GM12878 (cell line): Measurements from ENCODE around the gene VGLL4. TPM values are rescaled to one million over a fixed set of nuclear protein-coding genes. Genes with fewer than 3 reads are reported as not detected.
A peak's percentile ranks its signal among the peaks of the same experiment; 100 is the strongest.

Source experiments
- ATAC-seq: fragments of 200-7000 bp; cut with Tn5 transposase; 3 replicates; pipeline ENCODE4 v1.9.1; 2020; ENCODE audit warnings: mild to moderate bottlenecking, moderate library complexity
- BruUV-seq: library from RNA; stranded (reverse); fragments of 400-500 nt; replicated peaks from 2 replicates; lab custom pipeline; 2021; lab: Mats Ljungman, UMichigan
- CTCF ChIA-PET: fragments of 300-600 bp; sonication (Branson Sonifier 250); formaldehyde crosslinking; extraction: SDS; loops from one replicate; lab custom pipeline; 2021; ENCODE audit warnings: inconsistent platforms; lab: Yijun Ruan, JAX
- POLR2A ChIA-PET: fragments of 350-600 bp; formaldehyde crosslinking; extraction: SDS; loops from one replicate; lab custom pipeline; 2021; ENCODE audit warnings: inconsistent platforms; lab: Charles Lee
- RAD21 ChIA-PET: fragments of 300-600 bp; sonication (Branson Sonifier 250); formaldehyde crosslinking; loops from one replicate; lab custom pipeline; 2023; ENCODE audit warnings: antibody characterized with exemption; ENCODE audit not compliant: unreplicated experiment; lab: Charles Lee
- SMC1A ChIA-PET: fragments of 300-600 bp; sonication (Branson Sonifier 250); formaldehyde crosslinking; loops from one replicate; lab custom pipeline; 2023; ENCODE audit not compliant: unreplicated experiment, uncharacterized antibody; lab: Charles Lee
- DNase-seq: peaks from one replicate; pipeline ENCODE4 v3.0.0-alpha.2; 2011; ENCODE audit warnings: low read depth, low spot score
- FAIRE-seq: peaks from 3 replicates; lab custom pipeline; 2011; peaks lifted over from hg19 to GRCh38; lab: Jason Lieb, UNC
- H2AFZ ChIP-seq: 2 replicates; pipeline ENCODE4 v1.6.0; 2011; ENCODE audit warnings: low read depth, low read length, control low read depth; ENCODE audit not compliant: control insufficient read depth
- H3K27ac ChIP-seq: 2 replicates; pipeline ENCODE4 v1.5.1; 2011; ENCODE audit warnings: control low read depth; ENCODE audit not compliant: control insufficient read depth, insufficient read depth
- H3K27me3 ChIP-seq, 2 experiments: replicated peaks in 1 of 2; 2 replicates each; pipeline versions ENCODE4 v1.6.0 to v1.6.1; 2011; ENCODE audit warnings: low read length in 1 of 2; ENCODE audit not compliant: control insufficient read depth in 2 of 2, insufficient read depth in 2 of 2
- H3K36me3 ChIP-seq, 2 experiments: 2 replicates each; pipeline ENCODE4 v1.5.1; 2011; ENCODE audit warnings: low read length in 1 of 2; ENCODE audit not compliant: control insufficient read depth in 2 of 2, insufficient read depth in 2 of 2
- H3K4me1 ChIP-seq: 2 replicates; pipeline ENCODE4 v1.6.1; 2011; ENCODE audit warnings: mild to moderate bottlenecking, low read length, moderate library complexity, mixed read lengths; ENCODE audit not compliant: control insufficient read depth, insufficient read depth
- H3K4me2 ChIP-seq: 2 replicates; pipeline ENCODE4 v1.6.0; 2011; ENCODE audit warnings: control low read depth; ENCODE audit not compliant: control insufficient read depth, insufficient read depth
- H3K4me3 ChIP-seq: fragments of 200-600 bp; sonication (generic); 2 replicates; pipeline ENCODE4 v1.5.1; 2016
- H3K79me2 ChIP-seq: 2 replicates; pipeline ENCODE4 v1.6.0; 2011; ENCODE audit warnings: low read length; ENCODE audit not compliant: control insufficient read depth, insufficient read depth
- H3K9ac ChIP-seq: 2 replicates; pipeline ENCODE4 v1.8.0; 2011; ENCODE audit warnings: low read length, control low read depth, mixed read lengths; ENCODE audit not compliant: control insufficient read depth, insufficient read depth
- H3K9me3 ChIP-seq: replicated peaks from 3 replicates; pipeline ENCODE4 v1.5.1; 2011; ENCODE audit warnings: mild to moderate bottlenecking, low read length; ENCODE audit not compliant: control insufficient read depth, insufficient read depth
- H4K20me1 ChIP-seq: 2 replicates; pipeline ENCODE4 v1.6.0; 2011; ENCODE audit not compliant: control insufficient read depth, insufficient read depth
- EP300 ChIP-seq, 2 experiments: fragments of 150-350 bp in 1 of 2; IDR thresholded peaks; 2 replicates each; pipeline ENCODE4 v1.6.1; 2011 to 2012; ENCODE audit warnings: low read depth in 2 of 2, low read length in 2 of 2, borderline replicate concordance in 1 of 2, improper control_type of control experiment in 1 of 2, inconsistent platforms in 1 of 2; ENCODE audit not compliant: control insufficient read depth in 1 of 2
- ETV6 ChIP-seq, 2 experiments: fragments of 450-650 bp in 1 of 2; IDR thresholded peaks in 1 of 2; conservative IDR thresholded peaks in 1 of 2; 2 replicates each; pipeline ENCODE4 v1.6.1; 2014; ENCODE audit warnings: antibody characterized with exemption in 1 of 2, borderline replicate concordance in 1 of 2, low read depth in 1 of 2, mild to moderate bottlenecking in 1 of 2, moderate library complexity in 1 of 2
- HDAC6 ChIP-seq: fragments of 200-600 bp; sonication (generic); IDR thresholded peaks from one replicate; pipeline ENCODE4 v1.8.0; 2017; ENCODE audit warnings: antibody characterized with exemption; ENCODE audit not compliant: unreplicated experiment
- HDGF ChIP-seq: fragments of 450-650 bp; IDR thresholded peaks from 2 replicates; pipeline ENCODE4 v1.6.1; 2016; ENCODE audit warnings: antibody characterized with exemption
- IKZF2 ChIP-seq, 2 experiments: fragments of 450-650 bp; IDR thresholded peaks; 2 replicates each; pipeline ENCODE4 v1.6.1; 2017; ENCODE audit warnings: mild to moderate bottlenecking in 2 of 2, moderate library complexity in 2 of 2
- KLF5 ChIP-seq: fragments of 450-650 bp; IDR thresholded peaks from 2 replicates; pipeline ENCODE4 v1.6.1; 2014; ENCODE audit warnings: mild to moderate bottlenecking; ENCODE audit not compliant: partially characterized antibody
- MXI1 ChIP-seq: fragments of 150-350 bp; IDR thresholded peaks from 2 replicates; pipeline ENCODE4 v1.6.1; 2011; ENCODE audit warnings: low read depth, mild to moderate bottlenecking, inconsistent platforms, low read length, improper control_type of control experiment
- POLR2AphosphoS2 ChIP-seq: IDR thresholded peaks from 2 replicates; pipeline ENCODE4 v1.6.1; 2011; ENCODE audit warnings: low read depth, mild to moderate bottlenecking, low read length, improper control_type of control experiment, moderate library complexity
- SIN3A ChIP-seq: IDR thresholded peaks from 2 replicates; pipeline ENCODE4 v1.6.1; 2012; ENCODE audit warnings: low read depth, low read length, improper control_type of control experiment
- SKIL ChIP-seq: fragments of 450-650 bp; IDR thresholded peaks from 2 replicates; pipeline ENCODE4 v1.6.1; 2017; ENCODE audit warnings: mild to moderate bottlenecking, low read depth, inconsistent platforms; ENCODE audit not compliant: poor library complexity, severe bottlenecking
- SMAD1 ChIP-seq: fragments of 450-650 bp; IDR thresholded peaks from 2 replicates; pipeline ENCODE4 v1.6.1; 2018; ENCODE audit warnings: mild to moderate bottlenecking, low read depth; ENCODE audit not compliant: partially characterized antibody
- SMC3 ChIP-seq: IDR thresholded peaks from 2 replicates; pipeline ENCODE4 v1.6.1; 2011; ENCODE audit warnings: low read length, improper control_type of control experiment, borderline replicate concordance
- SPI1 ChIP-seq: IDR thresholded peaks from 2 replicates; pipeline ENCODE4 v1.6.1; 2011; ENCODE audit warnings: low read depth, mild to moderate bottlenecking, low read length, moderate library complexity, borderline replicate concordance; ENCODE audit not compliant: insufficient read depth
- TCF12 ChIP-seq: IDR thresholded peaks from 2 replicates; pipeline ENCODE4 v1.6.1; 2011; ENCODE audit warnings: low read depth, mild to moderate bottlenecking, low read length
- YY1 ChIP-seq: IDR thresholded peaks from 2 replicates; pipeline ENCODE4 v1.6.1; 2011; ENCODE audit warnings: low read depth, mild to moderate bottlenecking, low read length
- ZNF592 ChIP-seq: fragments of 450-650 bp; IDR thresholded peaks from 2 replicates; pipeline ENCODE4 v1.6.1; 2017; ENCODE audit warnings: mild to moderate bottlenecking, moderate library complexity
- WGBS: methylation state at CpG from one replicate; pipeline ENCODE4 v1.1.6; 2016; ENCODE audit warnings: low lambda C conversion rate; ENCODE audit not compliant: insufficient replicate concordance, insufficient coverage; ENCODE audit errors: missing lambda C conversion rate; 5-methylcytosine and 5-hydroxymethylcytosine counted together
- in situ Hi-C: fragments of 300-500 bp; cut with MboI; formaldehyde crosslinking; loops from 9 replicates; pipeline ENCODE4 v1.14.3; 2018; ENCODE audit warnings: mixed read lengths
- intact Hi-C: fragments of 100-400 bp; cut with micrococcal nuclease; formaldehyde crosslinking; loops from one replicate; pipeline ENCODE4 v1.14.2; 2022; ENCODE audit not compliant: unreplicated experiment
- polyA plus RNA-seq, 11 experiments: library from polyadenylated mRNA; depleted of rRNA in 4 of 11; unstranded in 6 of 11; stranded (reverse) in 5 of 11; fragments of >200 nt; fragmentation: Nextera tagmentation in 4 of 11; fragmentation: Illumina TruSeq in 1 of 11; extraction: Ambion mirVana in 4 of 11; extraction: Trizol in 1 of 11; gene quantifications; 1 replicate in 1 of 11; 2 replicates in 10 of 11; pipeline versions ENCODE4 v1.2.1 to v1.2.3, GENCODE V29; 2011 to 2016; ENCODE audit warnings: inconsistent platforms in 2 of 11, missing spikeins in 2 of 11, low read depth in 1 of 11
- total RNA-seq, 4 experiments: library from RNA; depleted of rRNA in 3 of 4; stranded (reverse); fragments of >200 nt in 3 of 4; fragmentation: Illumina TruSeq in 1 of 4; extraction: Trizol in 1 of 4; gene quantifications; 2 replicates each; pipeline versions ENCODE4 v1.2.1 to v1.2.3, GENCODE V29; 2013 to 2021
- TF ChIP-seq, protein P1 (sequence below): IDR thresholded peaks from 2 replicates; pipeline ENCODE4 v1.6.1; 2012; ENCODE audit warnings: low read depth, low read length, improper control_type of control experiment

Gene VGLL4
- total and polyA plus RNA-seq, 10 of the 15 experiments (the other 5 are each of a cell fraction or from before 2014, with no cell fraction given) = 0.44 to 38.1 (median 16.1) TPM

GRCh38 chr3:11641316-11641682 lies 2.4 kb downstream of the VGLL4 start:
- Histone ChIP-seq H3K27ac (peak overlapping the region; percentile 98), H2AFZ (peak overlapping the region; percentile 66; the same call in 1 of the 2 replicates), H3K9ac (peak overlapping the region; percentile 83), H3K4me2 (peak overlapping the region; percentile 80), H3K36me3 (0 out of 4 replicates have a peak, but pooled peaks cover 0 to 4% of the 10 kb centered on the region in 2 experiments), H3K9me3 (no peaks in the 10 kb centered on the region), H3K4me1 (peaks cover 6% of the 10 kb centered on the region), H3K27me3 (no peaks in the 10 kb centered on the region), H3K79me2 (peaks cover 74% of the 10 kb centered on the region), H3K4me3 (peak overlapping the region; percentile 86), H4K20me1 (no peaks in the 10 kb centered on the region; the same call in 1 of the 2 replicates)
- ChIA-PET POLR2A (interaction anchor here (0.6 to 1.1 kb wide), 5 partner anchors 15 to 1228 kb away, joined by 3 to 7 read pairs (median 4); no protein-coding TSS in a partner anchor), RAD21 (interaction anchor here (1.1 to 1.6 kb wide), 3 partner anchors 8 to 17 kb away, joined by 4 to 7 read pairs (median 4); no protein-coding TSS in a partner anchor), SMC1A (interaction anchor here (0.6 to 4.6 kb wide), 6 partner anchors 9 to 79 kb away, joined by 3 to 55 read pairs (median 4); no protein-coding TSS in a partner anchor), CTCF (interaction anchor here (0.6 to 2.1 kb wide), 4 partner anchors 10 to 1192 kb away, joined by 3 to 7 read pairs (median 6); no protein-coding TSS in a partner anchor)
- ATAC-seq = no peak
- no peak for DNase-seq
- 4% methylated on average over 2 of the region's 2 CpGs for WGBS
- FAIRE-seq = no peak
- in situ Hi-C loops (no loop called here), intact Hi-C loops (loop anchor here (5.0 kb wide), 2 partner anchors 39 to 59 kb away; no protein-coding TSS in a partner anchor)
- no TSS peak for BruUV-seq
- TF ChIP-seq IKZF2 (IDR thresholded peaks at IDR 0.05) (0 out of 4 replicates have a peak, but pooled peaks of 1 of the 2 experiments have one; percentile 19), ETV6 (conservative IDR thresholded peaks at IDR 0.05 in 1 of 2, IDR thresholded peaks at IDR 0.05 in 1 of 2; ENCODE audit: borderline replicate concordance in 1 of 2, low read depth in 1 of 2) (no peak), SMC3 (no peak), SMAD1 (no peak), POLR2AphosphoS2 (no peak), TCF12 (no peak), ZNF592 (no peak), KLF5 (no peak), EP300 (IDR thresholded peaks at IDR 0.05; ENCODE audit: borderline replicate concordance in 1 of 2, control insufficient read depth in 1 of 2, low read depth in 2 of 2, low read length in 2 of 2) (no peak), HDGF (no peak), HDAC6 (no peak), MXI1 (no peak), SIN3A (no peak), SKIL (peak; percentile 26), SPI1 (no peak), YY1 (no peak)
- TF ChIP-seq, protein P1, sequence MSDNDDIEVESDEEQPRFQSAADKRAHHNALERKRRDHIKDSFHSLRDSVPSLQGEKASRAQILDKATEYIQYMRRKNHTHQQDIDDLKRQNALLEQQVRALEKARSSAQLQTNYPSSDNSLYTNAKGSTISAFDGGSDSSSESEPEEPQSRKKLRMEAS = no peak
